PC-3 (cell line): Measurements from ENCODE around the gene TAOK1.

Experiments
- CTCF ChIP-seq: fragments of 300-600 bp; sonication (generic); conservative IDR thresholded peaks from 2 replicates; pipeline ENCODE4 v1.5.1; 2017; ENCODE audit warnings: antibody characterized with exemption, low read depth, mild to moderate bottlenecking, low read length
- EZH2 ChIP-seq: fragments of 300-600 bp; sonication (generic); IDR thresholded peaks from one replicate; pipeline ENCODE4 v1.6.1; 2017; ENCODE audit warnings: antibody characterized with exemption, mild to moderate bottlenecking, low read length; ENCODE audit not compliant: unreplicated experiment
- EZH2phosphoT487 ChIP-seq: fragments of 300-600 bp; sonication (generic); IDR thresholded peaks from 2 replicates; pipeline ENCODE4 v1.6.1; 2018; ENCODE audit warnings: mild to moderate bottlenecking, antibody characterized with exemption, low read length, borderline replicate concordance

- TF ChIP-seq CTCF = no peak
- TF ChIP-seq EZH2 = no peak
- TF ChIP-seq EZH2phosphoT487 = no peak
These were observed 19.8 kb downstream of the TAOK1 start for GRCh38 chr17:29409963-29410362.
